K562 (cell line): ENCODE results near the gene CBY2. TPM values are rescaled to one million over a fixed set of nuclear protein-coding genes. Genes with fewer than 3 reads are reported as not detected.

Source experiments
- ATAC-seq: fragments of 200-7000 bp; cut with Tn5 transposase; 3 replicates; pipeline ENCODE4 v1.9.1; 2020; ENCODE audit warnings: moderate library complexity
- BruUV-seq: library from RNA; stranded (reverse); fragments of 400-500 nt; replicated peaks from 2 replicates; lab custom pipeline; 2021; lab: Mats Ljungman, UMichigan
- CTCF ChIA-PET: fragments of 300-600 bp; formaldehyde crosslinking; extraction: SDS; loops from one replicate; lab custom pipeline; 2021; ENCODE audit warnings: low intra/inter-chr PET ratio; lab: Yijun Ruan, JAX
- POLR2A ChIA-PET: fragments of 300-600, 350-650 bp; sonication (Branson Sonifier 250); formaldehyde crosslinking; extraction: SDS; loops from one replicate; lab custom pipeline; 2021; ENCODE audit warnings: antibody characterized with exemption, inconsistent platforms; lab: Yijun Ruan, JAX
- DNase-seq, 4 experiments: peaks; one replicate each; pipeline versions ENCODE4 v3.0.0 to v3.0.0-alpha.2; 2011 to 2018; ENCODE audit warnings: low spot score in 3 of 4, mixed read lengths in 3 of 4; ENCODE audit errors: extremely low read depth in 1 of 4
- FAIRE-seq: peaks from 2 replicates; lab custom pipeline; 2011; peaks lifted over from hg19 to GRCh38; lab: Jason Lieb, UNC
- H2AFZ ChIP-seq: 2 replicates; pipeline ENCODE4 v1.6.0; 2011; ENCODE audit warnings: low read depth, low read length, control low read depth, inconsistent platforms
- H3K27ac ChIP-seq: fragments of 200-600 bp; 3 replicates; pipeline ENCODE4 v1.8.0; 2011; ENCODE audit warnings: low read depth, mild to moderate bottlenecking, control low read depth, inconsistent platforms, low read length, moderate library complexity, mixed read lengths; ENCODE audit errors: extremely low read depth
- H3K27me3 ChIP-seq, 2 experiments: fragments of 300-600 bp in 1 of 2; 2 replicates in 1 of 2; 3 replicates in 1 of 2; pipeline versions ENCODE4 v1.6.0 to v1.8.0; 2011; ENCODE audit warnings: inconsistent platforms in 2 of 2, low read length in 2 of 2, mild to moderate bottlenecking in 1 of 2, mixed read lengths in 1 of 2, moderate library complexity in 1 of 2; ENCODE audit not compliant: control insufficient read depth in 2 of 2, insufficient read depth in 2 of 2
- H3K36me3 ChIP-seq: fragments of 300-600 bp; 3 replicates; pipeline ENCODE4 v1.8.0; 2011; ENCODE audit warnings: mild to moderate bottlenecking, low read length, inconsistent platforms; ENCODE audit not compliant: control insufficient read depth, insufficient read depth
- H3K4me1 ChIP-seq, 2 experiments: fragments of 200-600 bp in 1 of 2; replicated peaks in 1 of 2; 2 replicates in 1 of 2; 3 replicates in 1 of 2; pipeline versions ENCODE4 v1.5.1 to v1.8.0; 2011; ENCODE audit warnings: inconsistent platforms in 2 of 2, low read length in 2 of 2, mild to moderate bottlenecking in 1 of 2, mixed read lengths in 1 of 2, moderate library complexity in 1 of 2; ENCODE audit not compliant: control insufficient read depth in 2 of 2, insufficient read depth in 2 of 2
- H3K4me2 ChIP-seq: 2 replicates; pipeline ENCODE4 v1.6.1; 2011; ENCODE audit warnings: low read length, control low read depth, inconsistent platforms, mixed read lengths; ENCODE audit not compliant: insufficient read depth
- H3K4me3 ChIP-seq: fragments of 200-600 bp; sonication (generic), shearing (Covaris generic); 2 replicates; pipeline ENCODE4 v1.5.1; 2016; ENCODE audit warnings: control low read depth, inconsistent platforms
- H3K79me2 ChIP-seq: fragments of 200-600 bp; 3 replicates; pipeline ENCODE4 v1.8.0; 2011; ENCODE audit warnings: low read length, inconsistent platforms; ENCODE audit not compliant: control insufficient read depth, insufficient read depth
- H3K9ac ChIP-seq, 2 experiments: 2 replicates each; pipeline versions ENCODE4 v1.6.0 to v1.6.1; 2011; ENCODE audit warnings: low read depth in 2 of 2, low read length in 2 of 2, control low read depth in 1 of 2, inconsistent platforms in 1 of 2, mild to moderate bottlenecking in 1 of 2, mixed read lengths in 1 of 2; ENCODE audit not compliant: insufficient read depth in 1 of 2
- H3K9me1 ChIP-seq: one replicate; pipeline ENCODE4 v1.6.0; 2011; ENCODE audit warnings: inconsistent platforms, mild to moderate bottlenecking, low read length, moderate library complexity; ENCODE audit not compliant: control insufficient read depth, insufficient read depth
- H3K9me3 ChIP-seq: replicated peaks from 2 replicates; pipeline ENCODE4 v1.5.1; 2011; ENCODE audit warnings: low read depth, low read length, inconsistent platforms; ENCODE audit not compliant: control insufficient read depth, insufficient read depth
- H4K20me1 ChIP-seq: replicated peaks from 2 replicates; pipeline ENCODE4 v1.6.1; 2011; ENCODE audit warnings: low read length, inconsistent platforms, mixed read lengths; ENCODE audit not compliant: control insufficient read depth, insufficient read depth
- ATF6 ChIP-seq: sonication (generic); formaldehyde crosslinking; IDR thresholded peaks from 2 replicates; pipeline ENCODE4 v1.4.0; 2020; ENCODE audit warnings: mild to moderate bottlenecking, missing genetic modification reagents
- CTBP1 ChIP-seq: fragments of 450-650 bp; IDR thresholded peaks from 2 replicates; pipeline ENCODE4 v1.6.1; 2016; ENCODE audit warnings: borderline replicate concordance
- MAFG ChIP-seq: fragments of 450-650 bp; conservative IDR thresholded peaks from 2 replicates; pipeline ENCODE4 v1.6.1; 2016; ENCODE audit warnings: missing genetic modification characterization, missing compliant biosample characterization
- OTX1 ChIP-seq: fragments of 450-650 bp; formaldehyde crosslinking; IDR thresholded peaks from 2 replicates; pipeline ENCODE4 v1.4.0; 2022; ENCODE audit warnings: mild to moderate bottlenecking
- ZNF780A ChIP-seq: fragments of 250-450 bp; sonication (Bioruptor Pico); IDR thresholded peaks from 2 replicates; pipeline ENCODE4 v1.5.0; 2021; ENCODE audit warnings: mild to moderate bottlenecking
- WGBS: fragments of 100-300 bp; shearing (Covaris generic); methylation state at CpG from one replicate; pipeline ENCODE4 v1.1.6; 2016; ENCODE audit warnings: low coverage, mixed read lengths; ENCODE audit not compliant: insufficient coverage; ENCODE audit errors: missing lambda C conversion rate; 5-methylcytosine and 5-hydroxymethylcytosine counted together
- in situ Hi-C: fragments of 300-500 bp; cut with MboI; formaldehyde crosslinking; loops from 4 replicates; pipeline ENCODE4 v1.15.0; 2018; ENCODE audit warnings: inconsistent platforms, mixed read lengths
- intact Hi-C: fragments of 100-400 bp; cut with micrococcal nuclease; formaldehyde crosslinking; loops from 2 replicates; pipeline ENCODE4 v1.14.2; 2022
- polyA plus RNA-seq, 8 experiments: library from polyadenylated mRNA; depleted of rRNA in 4 of 8; stranded (reverse) in 5 of 8; unstranded in 3 of 8; fragments of >200 nt; fragmentation: Nextera tagmentation in 2 of 8; fragmentation: Illumina TruSeq in 1 of 8; extraction: Ambion mirVana in 2 of 8; extraction: Trizol in 1 of 8; gene quantifications; 2 replicates each; pipeline versions ENCODE4 v1.2.1 to v1.2.3, GENCODE V29; 2011 to 2014; ENCODE audit warnings: inconsistent platforms in 1 of 8, missing spikeins in 1 of 8
- total RNA-seq, 7 experiments: library from RNA; depleted of rRNA in 6 of 7; stranded (reverse); fragments of >200 nt in 6 of 7; fragmentation: Illumina TruSeq in 2 of 7; extraction: Trizol in 2 of 7; gene quantifications; 2 replicates each; pipeline versions ENCODE4 v1.2.1 to v1.2.3, GENCODE V29; 2011 to 2021; ENCODE audit warnings: low replicate concordance in 1 of 7

The CBY2 gene
- total and polyA plus RNA-seq, 9 of the 15 experiments (the other 6 are each of a cell fraction or from before 2014, with no cell fraction given): 0.09 TPM; not detected in 8

- FAIRE-seq: no peak
- DNase-seq: no peak
- WGBS: 0% methylated on average over 2 of the region's 2 CpGs
- no peaks in the 10 kb centered on the region for H3K79me2 ChIP-seq
- POLR2A ChIA-PET: no interaction called here
- H3K9me3 ChIP-seq: no peaks in the 10 kb centered on the region
- TF ChIP-seq MAFG: no peak
- TF ChIP-seq CTBP1: no peak
- TF ChIP-seq, all 486 proteins: peak for 0
- H3K4me3 ChIP-seq: no peak overlapping the region
- peaks cover 1 to 12% of the 10 kb centered on the region in 2 experiments; a peak in 3 of 5 replicates for H3K27me3 ChIP-seq
- no peaks in the 10 kb centered on the region for H3K36me3 ChIP-seq
- H3K4me1 ChIP-seq: no peaks in the 10 kb centered on the region
- no TSS peak for BruUV-seq
- intact Hi-C loops (no loop called here), in situ Hi-C loops (loop anchor here (25.0 kb wide), 1 partner anchor 345 kb away; no protein-coding TSS in a partner anchor)
- CTCF ChIA-PET: no interaction called here
- H3K4me2 ChIP-seq: no peak overlapping the region
- no peak overlapping the region for H3K27ac ChIP-seq
- H2AFZ ChIP-seq: no peak overlapping the region
- H3K9me1 ChIP-seq: no peaks in the 10 kb centered on the region
- H3K9ac ChIP-seq: no peak overlapping the region
- no peaks in the 10 kb centered on the region for H4K20me1 ChIP-seq
- ATAC-seq: no peak
These were observed 5.5 kb downstream of the CBY2 start for GRCh38 chr13:45707516-45708100.

GRCh38 chr13:45711951-45712350 is 9.8 kb downstream of the CBY2 start:
- Histone ChIP-seq H4K20me1 (no peaks in the 10 kb centered on the region), H3K9me3 (no peaks in the 10 kb centered on the region), H3K4me3 (no peak overlapping the region), H2AFZ (no peak overlapping the region), H3K79me2 (no peaks in the 10 kb centered on the region), H3K4me1 (0 out of 5 replicates have a peak, but pooled peaks cover 0 to 5% of the 10 kb centered on the region in 2 experiments), H3K9me1 (no peaks in the 10 kb centered on the region), H3K9ac (no peak overlapping the region), H3K4me2 (no peak overlapping the region), H3K27me3 (peaks cover 3 to 26% of the 10 kb centered on the region in 2 experiments; a peak in 3 of 5 replicates), H3K36me3 (no peaks in the 10 kb centered on the region), H3K27ac (no peak overlapping the region)
- in situ Hi-C loops: loop anchor here (25.0 kb wide), 1 partner anchor 350 kb away; no protein-coding TSS in a partner anchor
- BruUV-seq: no TSS peak
- intact Hi-C loops: no loop called here
- no peak for TF ChIP-seq ATF6
- TF ChIP-seq ZNF780A: no peak
- no peak for TF ChIP-seq OTX1
- FAIRE-seq (no peak), DNase-seq (no peak), ATAC-seq (no peak)
- WGBS: 0% methylated on average over 2 of the region's 2 CpGs
- ChIA-PET POLR2A (no interaction called here), CTCF (no interaction called here)
